ENCODE measurements around the gene HEPN1. TPM values are rescaled to one million over a fixed set of nuclear protein-coding genes. Genes with fewer than 3 reads are reported as not detected.

Gene HEPN1
- total RNA-seq, 1 experiment from 2014 or later = not detected

DNA sequence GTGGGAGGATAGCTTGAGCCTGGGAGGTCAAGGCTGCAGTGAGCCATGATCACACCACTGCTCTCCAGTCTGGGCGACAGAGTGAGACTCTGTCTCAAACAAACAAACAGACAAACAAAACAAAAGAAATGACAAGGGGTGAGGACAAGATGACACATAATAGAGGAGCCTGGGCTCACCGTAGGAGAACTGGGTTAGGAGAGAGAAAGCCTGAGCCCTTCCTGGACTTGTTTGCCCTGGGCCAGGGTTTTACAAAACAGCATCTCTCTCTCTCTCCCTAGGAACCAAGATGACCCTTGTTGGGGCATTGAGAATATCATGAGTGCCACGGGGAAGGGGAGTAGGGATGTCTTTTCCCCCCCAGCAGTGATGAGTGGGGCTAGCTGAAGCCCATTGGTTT lies 38.1 kb upstream of the HEPN1 start:
- no peak overlapping the region for H3K4me3 Mint-ChIP-seq
- CTCF ChIA-PET = no interaction called here

More for the DNA sequence above, 38.1 kb upstream of the HEPN1 start:
- H3K4me1 Mint-ChIP-seq = peaks cover 26% of the 10 kb centered on the region
- TF ChIP-seq E2F1 (CRISPR knock-in tag; IDR thresholded peaks at IDR 0.05) = no peak
- no peak for TF ChIP-seq NFATC4 (CRISPR knock-in tag; IDR thresholded peaks at IDR 0.05)
- TF ChIP-seq, protein P1, sequence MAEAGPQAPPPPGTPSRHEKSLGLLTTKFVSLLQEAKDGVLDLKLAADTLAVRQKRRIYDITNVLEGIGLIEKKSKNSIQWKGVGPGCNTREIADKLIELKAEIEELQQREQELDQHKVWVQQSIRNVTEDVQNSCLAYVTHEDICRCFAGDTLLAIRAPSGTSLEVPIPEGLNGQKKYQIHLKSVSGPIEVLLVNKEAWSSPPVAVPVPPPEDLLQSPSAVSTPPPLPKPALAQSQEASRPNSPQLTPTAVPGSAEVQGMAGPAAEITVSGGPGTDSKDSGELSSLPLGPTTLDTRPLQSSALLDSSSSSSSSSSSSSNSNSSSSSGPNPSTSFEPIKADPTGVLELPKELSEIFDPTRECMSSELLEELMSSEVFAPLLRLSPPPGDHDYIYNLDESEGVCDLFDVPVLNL (CRISPR knock-in tag; IDR thresholded peaks at IDR 0.05; ENCODE audit: borderline replicate concordance, low read depth) = no peak
- no peak for TF ChIP-seq ZNF396 (CRISPR knock-in tag; IDR thresholded peaks at IDR 0.05; ENCODE audit: borderline replicate concordance)
- no peak for TF ChIP-seq SMAD3 (CRISPR knock-in tag; IDR thresholded peaks at IDR 0.05; ENCODE audit: borderline replicate concordance)
- no peak for TF ChIP-seq NR3C1 (CRISPR knock-in tag; conservative IDR thresholded peaks at IDR 0.05; ENCODE audit: low read depth)
- TF ChIP-seq PRRX2 (CRISPR knock-in tag; IDR thresholded peaks at IDR 0.05) = no peak
- no peak for TF ChIP-seq FOXP1 (CRISPR knock-in tag; IDR thresholded peaks at IDR 0.05; ENCODE audit: borderline replicate concordance)
- TF ChIP-seq, protein P2, sequence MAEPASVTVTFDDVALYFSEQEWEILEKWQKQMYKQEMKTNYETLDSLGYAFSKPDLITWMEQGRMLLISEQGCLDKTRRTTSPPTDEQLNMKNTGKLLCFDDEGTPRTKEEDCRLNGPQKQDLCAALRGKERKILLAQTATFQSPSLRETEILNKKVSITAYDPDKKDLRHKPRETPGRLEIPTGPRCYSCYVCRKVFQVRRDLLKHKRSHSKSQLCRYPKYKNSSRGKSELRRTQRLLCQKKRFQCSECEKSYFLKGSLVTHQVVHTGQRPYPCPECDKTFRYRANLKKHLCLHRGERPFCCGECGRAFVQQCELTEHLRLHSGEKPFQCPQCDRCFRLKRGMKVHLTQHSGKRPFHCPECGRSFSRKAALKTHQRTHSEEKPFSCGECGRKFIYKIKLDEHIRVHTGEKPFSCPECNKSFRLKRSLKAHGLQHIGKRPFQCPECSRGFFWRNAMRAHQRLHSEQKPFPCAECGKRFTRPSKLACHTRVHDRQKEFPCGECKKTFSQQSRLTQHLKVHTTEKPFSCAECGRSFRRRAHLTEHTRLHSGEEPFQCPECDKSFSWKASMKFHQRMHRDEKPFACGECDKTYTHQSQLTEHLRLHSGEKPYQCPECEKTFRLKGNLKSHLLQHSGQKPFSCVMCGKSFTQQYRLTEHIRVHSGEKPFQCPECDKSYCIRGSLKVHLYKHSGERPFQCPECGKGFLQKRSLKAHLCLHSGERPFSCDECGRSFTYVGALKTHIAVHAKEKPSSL (CRISPR knock-in tag; conservative IDR thresholded peaks at IDR 0.05) = no peak
- TF ChIP-seq, protein P3, sequence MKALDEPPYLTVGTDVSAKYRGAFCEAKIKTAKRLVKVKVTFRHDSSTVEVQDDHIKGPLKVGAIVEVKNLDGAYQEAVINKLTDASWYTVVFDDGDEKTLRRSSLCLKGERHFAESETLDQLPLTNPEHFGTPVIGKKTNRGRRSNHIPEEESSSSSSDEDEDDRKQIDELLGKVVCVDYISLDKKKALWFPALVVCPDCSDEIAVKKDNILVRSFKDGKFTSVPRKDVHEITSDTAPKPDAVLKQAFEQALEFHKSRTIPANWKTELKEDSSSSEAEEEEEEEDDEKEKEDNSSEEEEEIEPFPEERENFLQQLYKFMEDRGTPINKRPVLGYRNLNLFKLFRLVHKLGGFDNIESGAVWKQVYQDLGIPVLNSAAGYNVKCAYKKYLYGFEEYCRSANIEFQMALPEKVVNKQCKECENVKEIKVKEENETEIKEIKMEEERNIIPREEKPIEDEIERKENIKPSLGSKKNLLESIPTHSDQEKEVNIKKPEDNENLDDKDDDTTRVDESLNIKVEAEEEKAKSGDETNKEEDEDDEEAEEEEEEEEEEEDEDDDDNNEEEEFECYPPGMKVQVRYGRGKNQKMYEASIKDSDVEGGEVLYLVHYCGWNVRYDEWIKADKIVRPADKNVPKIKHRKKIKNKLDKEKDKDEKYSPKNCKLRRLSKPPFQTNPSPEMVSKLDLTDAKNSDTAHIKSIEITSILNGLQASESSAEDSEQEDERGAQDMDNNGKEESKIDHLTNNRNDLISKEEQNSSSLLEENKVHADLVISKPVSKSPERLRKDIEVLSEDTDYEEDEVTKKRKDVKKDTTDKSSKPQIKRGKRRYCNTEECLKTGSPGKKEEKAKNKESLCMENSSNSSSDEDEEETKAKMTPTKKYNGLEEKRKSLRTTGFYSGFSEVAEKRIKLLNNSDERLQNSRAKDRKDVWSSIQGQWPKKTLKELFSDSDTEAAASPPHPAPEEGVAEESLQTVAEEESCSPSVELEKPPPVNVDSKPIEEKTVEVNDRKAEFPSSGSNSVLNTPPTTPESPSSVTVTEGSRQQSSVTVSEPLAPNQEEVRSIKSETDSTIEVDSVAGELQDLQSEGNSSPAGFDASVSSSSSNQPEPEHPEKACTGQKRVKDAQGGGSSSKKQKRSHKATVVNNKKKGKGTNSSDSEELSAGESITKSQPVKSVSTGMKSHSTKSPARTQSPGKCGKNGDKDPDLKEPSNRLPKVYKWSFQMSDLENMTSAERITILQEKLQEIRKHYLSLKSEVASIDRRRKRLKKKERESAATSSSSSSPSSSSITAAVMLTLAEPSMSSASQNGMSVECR (CRISPR knock-in tag; IDR thresholded peaks at IDR 0.05; ENCODE audit: borderline replicate concordance) = no peak
- TF ChIP-seq CREM (CRISPR knock-in tag; IDR thresholded peaks at IDR 0.05) = no peak
- TF ChIP-seq, protein P4, sequence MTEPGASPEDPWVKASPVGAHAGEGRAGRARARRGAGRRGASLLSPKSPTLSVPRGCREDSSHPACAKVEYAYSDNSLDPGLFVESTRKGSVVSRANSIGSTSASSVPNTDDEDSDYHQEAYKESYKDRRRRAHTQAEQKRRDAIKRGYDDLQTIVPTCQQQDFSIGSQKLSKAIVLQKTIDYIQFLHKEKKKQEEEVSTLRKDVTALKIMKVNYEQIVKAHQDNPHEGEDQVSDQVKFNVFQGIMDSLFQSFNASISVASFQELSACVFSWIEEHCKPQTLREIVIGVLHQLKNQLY (CRISPR knock-in tag; IDR thresholded peaks at IDR 0.05) = no peak
- no peak for TF ChIP-seq MAX (CRISPR knock-in tag; IDR thresholded peaks at IDR 0.05)
- TF ChIP-seq ELF4 (CRISPR knock-in tag; IDR thresholded peaks at IDR 0.05; ENCODE audit: low read depth) = no peak
- no peak for TF ChIP-seq GTF2I (CRISPR knock-in tag; conservative IDR thresholded peaks at IDR 0.05)
- H3K27me3 Mint-ChIP-seq (ENCODE audit: low read depth) = peaks cover 33% of the 10 kb centered on the region
- no peaks in the 10 kb centered on the region for H3K36me3 Mint-ChIP-seq
- POLR2A ChIA-PET = no interaction called here
- no peak overlapping the region for H3K27ac Mint-ChIP-seq
- DNase-seq (ENCODE audit: low spot score) (no peak), ATAC-seq (no peak)
- no peaks in the 10 kb centered on the region for H3K9me3 Mint-ChIP-seq
